ENCODE measurements around the gene FBXO34.

Gene FBXO34

GRCh38 chr14:55271572-55272298, 514 bp downstream of the FBXO34 start:
- FAIRE-seq = no peak
- DNase-seq (ENCODE audit: insufficient read length, low spot score) = peak; percentile 94

GRCh38 chr14:55272387-55272786, 1.2 kb downstream of the FBXO34 start:
- DNase-seq (ENCODE audit: insufficient read length, low spot score) = no peak
- no peak for FAIRE-seq

- FAIRE-seq = no peak
- DNase-seq (ENCODE audit: insufficient read length, low spot score) = no peak
Measured at GRCh38 chr14:55272922-55273321, 1.7 kb downstream of the FBXO34 start.

- FAIRE-seq = peak; percentile 9
- DNase-seq (ENCODE audit: insufficient read length, low spot score) = no peak
Measured at GRCh38 chr14:55274146-55274545, 2.9 kb downstream of the FBXO34 start.

GRCh38 chr14:55274751-55275150, 3.5 kb downstream of the FBXO34 start:
- FAIRE-seq (peak; percentile 88), DNase-seq (ENCODE audit: insufficient read length, low spot score) (no peak)

- no peak for DNase-seq (ENCODE audit: insufficient read length, low spot score)
- FAIRE-seq = peak; percentile 26
Measured at GRCh38 chr14:55276736-55277135, 5.5 kb downstream of the FBXO34 start.

GRCh38 chr14:55277972-55278740, 6.9 kb downstream of the FBXO34 start:
- peak; percentile 83 for FAIRE-seq
- no peak for DNase-seq (ENCODE audit: insufficient read length, low spot score)

GRCh38 chr14:55279384-55279783, 8.2 kb downstream of the FBXO34 start:
- no peak for DNase-seq (ENCODE audit: insufficient read length, low spot score)
- FAIRE-seq = peak; percentile 57

- FAIRE-seq (peak; percentile 80), DNase-seq (ENCODE audit: insufficient read length, low spot score) (no peak)
Measured at GRCh38 chr14:55281316-55281839, 10.2 kb downstream of the FBXO34 start.

- DNase-seq (ENCODE audit: insufficient read length, low spot score) = no peak
- FAIRE-seq = no peak
Measured at GRCh38 chr14:55285048-55285652, 13.9 kb downstream of the FBXO34 start.

GRCh38 chr14:55288439-55288838, 17.2 kb downstream of the FBXO34 start:
- DNase-seq (ENCODE audit: insufficient read length, low spot score) = no peak
- no peak for FAIRE-seq

- DNase-seq (ENCODE audit: insufficient read length, low spot score) = no peak
Measured at GRCh38 chr14:55291480-55292081, 20.4 kb downstream of the FBXO34 start.

GRCh38 chr14:55294603-55295002, 23.4 kb downstream of the FBXO34 start:
- FAIRE-seq = peak; percentile 44
- DNase-seq (ENCODE audit: insufficient read length, low spot score) = no peak

More at GRCh38 chr14:55291480-55292081, 20.4 kb downstream of the FBXO34 start:
- FAIRE-seq = peak; percentile 23

GRCh38 chr14:55297611-55298499, 26.6 kb downstream of the FBXO34 start:
- DNase-seq (ENCODE audit: insufficient read length, low spot score) (no peak), FAIRE-seq (peak; percentile 9)

GRCh38 chr14:55298500-55298822, 27.2 kb downstream of the FBXO34 start:
- DNase-seq (ENCODE audit: insufficient read length, low spot score) (no peak), FAIRE-seq (peak; percentile 55)

GRCh38 chr14:55301437-55302121, 30.4 kb downstream of the FBXO34 start:
- FAIRE-seq (peak; percentile 98), DNase-seq (ENCODE audit: insufficient read length, low spot score) (peak; percentile 47)

GRCh38 chr14:55302367-55303124, 31.3 kb downstream of the FBXO34 start:
- FAIRE-seq (no peak), DNase-seq (ENCODE audit: insufficient read length, low spot score) (no peak)

GRCh38 chr14:55303125-55303499, 31.9 kb downstream of the FBXO34 start:
- DNase-seq (ENCODE audit: insufficient read length, low spot score) (no peak), FAIRE-seq (no peak)

GRCh38 chr14:55303691-55304145, 32.5 kb downstream of the FBXO34 start:
- no peak for DNase-seq (ENCODE audit: insufficient read length, low spot score)
- FAIRE-seq = peak; percentile 64
